ENCODE results near the gene MOCS3.

Gene MOCS3

GRCh38 chr20:50958615-50959542 is at the start of gene MOCS3:
MOCS3 (plus strand) TSS chr20:50958818; CDS start chr20:50958843, 25 bp downstream.
- in situ Hi-C loops (cut with HindIII; ENCODE audit: low sequenced_read_pairs): no loop called here
- no peak for TF ChIP-seq CTCF (IDR thresholded peaks at IDR 0.05; ENCODE audit: low read depth, low read length)
- DNase-seq (ENCODE audit: low read depth, low spot score): peak; percentile 95
- peak within 1 kb of the TSS; percentile 90 for H3K4me3 ChIP-seq (ENCODE audit: low read depth, low read length)

- H3K4me3 ChIP-seq (ENCODE audit: low read depth, low read length): no peak overlapping the region
- in situ Hi-C loops (cut with HindIII; ENCODE audit: low sequenced_read_pairs): no loop called here
- no peak for DNase-seq (ENCODE audit: low read depth, low spot score)
- TF ChIP-seq CTCF (IDR thresholded peaks at IDR 0.05; ENCODE audit: low read depth, low read length): no peak
These were observed 49.2 kb upstream of the MOCS3 start for GRCh38 chr20:50909413-50909812.

- in situ Hi-C loops (cut with HindIII; ENCODE audit: low sequenced_read_pairs): no loop called here
- DNase-seq (ENCODE audit: low read depth, low spot score): peak; percentile 55
- no peak for TF ChIP-seq CTCF (IDR thresholded peaks at IDR 0.05; ENCODE audit: low read depth, low read length)
- no peak overlapping the region for H3K4me3 ChIP-seq (ENCODE audit: low read depth, low read length)
These were observed 47.6 kb upstream of the MOCS3 start for GRCh38 chr20:50911030-50911429.

GRCh38 chr20:50911716-50912115 is 46.9 kb upstream of the MOCS3 start:
- no peak for DNase-seq (ENCODE audit: low read depth, low spot score)
- no peak for TF ChIP-seq CTCF (IDR thresholded peaks at IDR 0.05; ENCODE audit: low read depth, low read length)
- no peak overlapping the region for H3K4me3 ChIP-seq (ENCODE audit: low read depth, low read length)
- in situ Hi-C loops (cut with HindIII; ENCODE audit: low sequenced_read_pairs): no loop called here

DNA sequence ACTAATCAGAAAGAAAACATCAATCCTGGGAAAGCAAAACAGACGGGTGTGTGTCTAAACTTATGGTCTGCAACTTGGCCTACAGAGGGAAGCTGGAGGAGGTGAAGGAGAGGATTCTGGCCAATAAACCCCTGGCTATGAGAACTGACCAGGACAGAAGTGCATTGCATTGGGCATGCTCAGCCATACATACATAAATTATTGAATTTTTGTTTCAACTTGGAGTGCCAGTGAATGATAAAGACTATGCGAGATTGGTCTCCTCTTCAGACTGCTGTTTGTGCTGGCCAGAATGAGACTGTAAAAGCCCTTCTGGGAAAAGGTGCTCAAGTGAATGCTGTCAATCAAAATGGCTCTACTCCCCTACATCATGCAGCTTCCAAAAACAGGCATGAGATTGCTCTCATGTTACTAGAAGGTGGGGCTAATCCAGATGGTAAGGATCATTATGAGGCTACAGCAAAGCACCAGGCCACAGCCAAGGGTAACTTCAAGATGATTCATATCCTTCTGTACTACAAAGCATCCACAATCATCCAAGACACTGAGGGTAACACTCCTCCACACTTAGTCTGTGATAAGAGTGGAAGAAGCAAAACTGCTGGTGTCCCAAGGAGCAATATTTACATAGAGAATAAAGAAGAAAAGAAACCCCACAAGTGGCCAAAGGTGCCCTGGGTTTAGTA is 44.8 kb upstream of the MOCS3 start:
- no peak overlapping the region for H3K4me3 ChIP-seq (ENCODE audit: low read depth, low read length)
- no peak for TF ChIP-seq CTCF (IDR thresholded peaks at IDR 0.05; ENCODE audit: low read depth, low read length)
- in situ Hi-C loops (cut with HindIII; ENCODE audit: low sequenced_read_pairs): no loop called here
- DNase-seq (ENCODE audit: low read depth, low spot score): peak; percentile 65

- no peak for TF ChIP-seq CTCF (IDR thresholded peaks at IDR 0.05; ENCODE audit: low read depth, low read length)
- no peak for DNase-seq (ENCODE audit: low read depth, low spot score)
- H3K4me3 ChIP-seq (ENCODE audit: low read depth, low read length): no peak overlapping the region
- in situ Hi-C loops (cut with HindIII; ENCODE audit: low sequenced_read_pairs): no loop called here
These were observed 43.2 kb upstream of the MOCS3 start for GRCh38 chr20:50915424-50915823.

Measured in astrocyte of the spinal cord (primary cell).